Stimulated activated CD4-positive, alpha-beta T cell treated with anti-CD3 and anti-CD28 coated beads, Interleukin-1b, Interleukin-23, amount 100 ng/mL, for 48 hours (primary cell): ENCODE measurements around the gene HBP1.
"Not testable (repeated sequence)": the region's sequence is repeated elsewhere in the genome, so short reads cannot be mapped to it uniquely, and the experiment has no call there.

ENCODE experiments used
- DNase-seq: peaks from one replicate; pipeline ENCODE4 v3.0.0-alpha.2; 2020

Gene HBP1

GRCh38 chr7:107168233-107169119, at the start of gene HBP1:
Gene HBP1 (plus strand): TSS chr7:107169003. CDS start chr7:107179894, 10,891 bp downstream.
- DNase-seq = peak; percentile 99

GRCh38 chr7:107119376-107120105, 49.3 kb upstream of the HBP1 start:
- no peak for DNase-seq

- DNase-seq = no peak
These were observed 46.3 kb upstream of the HBP1 start for GRCh38 chr7:107122486-107122911.

- DNase-seq = no peak
These were observed 45.4 kb upstream of the HBP1 start for GRCh38 chr7:107123392-107123791.

- no peak for DNase-seq
These were observed 43.3 kb upstream of the HBP1 start for GRCh38 chr7:107125475-107125874.

GRCh38 chr7:107128217-107128616, 40.6 kb upstream of the HBP1 start:
- DNase-seq = no peak

GRCh38 chr7:107128748-107129147, 40.1 kb upstream of the HBP1 start:
- DNase-seq = no peak

GRCh38 chr7:107130487-107131220, 38.1 kb upstream of the HBP1 start:
- DNase-seq = no peak

- no peak for DNase-seq
These were observed 35.4 kb upstream of the HBP1 start for GRCh38 chr7:107133396-107133795.

- no peak for DNase-seq
These were observed 29.9 kb upstream of the HBP1 start for GRCh38 chr7:107138696-107139420.

GRCh38 chr7:107143875-107144274, 24.9 kb upstream of the HBP1 start:
- not testable (repeated sequence) for DNase-seq

GRCh38 chr7:107145067-107145838, 23.6 kb upstream of the HBP1 start:
- no peak for DNase-seq

GRCh38 chr7:107147464-107148393, 21.1 kb upstream of the HBP1 start:
- no peak for DNase-seq

- DNase-seq = no peak
These were observed 20.1 kb upstream of the HBP1 start for GRCh38 chr7:107148721-107149120.

- DNase-seq = no peak
These were observed 18.9 kb upstream of the HBP1 start for GRCh38 chr7:107149863-107150262.

- DNase-seq = peak; percentile 66
These were observed 18.3 kb upstream of the HBP1 start for GRCh38 chr7:107150375-107151073.

- no peak for DNase-seq
These were observed 17.3 kb upstream of the HBP1 start for GRCh38 chr7:107151538-107151937.

- no peak for DNase-seq
These were observed 16.8 kb upstream of the HBP1 start for GRCh38 chr7:107152011-107152410.

- no peak for DNase-seq
These were observed 14.0 kb upstream of the HBP1 start for GRCh38 chr7:107154826-107155225.

GRCh38 chr7:107155726-107156125, 13.1 kb upstream of the HBP1 start:
- not testable (repeated sequence) for DNase-seq
